Kidney (tissue), 14 donors: ENCODE measurements around the gene UCP1. TPM values are rescaled to one million over a fixed set of nuclear protein-coding genes. Genes with fewer than 3 reads are reported as not detected.

ENCODE experiments used
- DNase-seq, 5 donors: peaks; one replicate each; pipeline ENCODE4 v3.0.0-alpha.2; 2013 to 2020
- FAIRE-seq: peaks from 2 replicates; lab custom pipeline; 2012; peaks lifted over from hg19 to GRCh38; lab: Jason Lieb, UNC
- H3K27ac ChIP-seq, 2 donors: one replicate each; pipeline ENCODE4 v1.7.0; 2013; ENCODE audit warnings: low read depth in 2 of 2, low read length in 2 of 2, inconsistent platforms in 1 of 2
- H3K27me3 ChIP-seq: one replicate; pipeline ENCODE4 v1.7.1; 2013; ENCODE audit warnings: low read length, inconsistent platforms; ENCODE audit not compliant: control insufficient read depth, insufficient read depth
- H3K36me3 ChIP-seq, 3 donors: one replicate each; pipeline versions ENCODE4 v1.7.0 to v1.7.1; 2013; ENCODE audit warnings: low read length in 3 of 3, control low read depth in 1 of 3, inconsistent platforms in 1 of 3; ENCODE audit not compliant: insufficient read depth in 3 of 3, control insufficient read depth in 2 of 3
- H3K4me1 ChIP-seq, 3 donors: one replicate each; pipeline versions ENCODE4 v1.7.0 to v1.7.1; 2013; ENCODE audit warnings: low read length in 3 of 3, inconsistent platforms in 1 of 3, low read depth in 1 of 3; ENCODE audit not compliant: control insufficient read depth in 2 of 3, insufficient read depth in 2 of 3
- H3K4me3 ChIP-seq, 3 donors: one replicate each; pipeline versions ENCODE4 v1.7.0 to v1.8.1; 2013; ENCODE audit warnings: low read length in 3 of 3, control low read depth in 1 of 3, inconsistent platforms in 1 of 3
- H3K9ac ChIP-seq, 3 donors: one replicate each; pipeline versions ENCODE4 v1.7.0 to v1.7.1; 2013; ENCODE audit warnings: low read length in 3 of 3, control low read depth in 1 of 3, inconsistent platforms in 1 of 3
- H3K9me3 ChIP-seq, 3 donors: one replicate each; pipeline versions ENCODE4 v1.7.0 to v1.7.1; 2013; ENCODE audit warnings: low read length in 3 of 3, control low read depth in 1 of 3, inconsistent platforms in 1 of 3; ENCODE audit not compliant: control insufficient read depth in 2 of 3, insufficient read depth in 1 of 3
- CTCF ChIP-seq: IDR thresholded peaks from 3 replicates; pipeline ENCODE4 v1.5.1; 2012; ENCODE audit warnings: mild to moderate bottlenecking, moderate library complexity, borderline replicate concordance; ENCODE audit not compliant: insufficient read depth; ENCODE audit errors: extremely low read depth
- intact Hi-C: fragments of 100-400 bp; cut with DNase I; formaldehyde crosslinking; loops from one replicate; pipeline ENCODE4 v1.11.1; 2022
- polyA plus RNA-seq: library from polyadenylated mRNA; stranded (reverse); fragments of 350-450 nt; fragmentation: Illumina TruSeq; extraction: RNeasy Lipid Tissue Mini Kit (QIAGEN cat#74804); gene quantifications from one replicate; pipeline ENCODE4 v1.2.3, GENCODE V29; 2014; ENCODE audit warnings: low read depth, low replicate concordance; ENCODE audit not compliant: insufficient read depth
- total RNA-seq: library from RNA; stranded (reverse); fragmentation: NEBNext Ultra II Directional; extraction: Animal tissue kit (Norgen Biotek cat#: 25700); gene quantifications from one replicate; pipeline ENCODE4 v1.2.1, GENCODE V29; 2021
- donor health status: control.
- donor health status: control.
- donor health status: control.
- donor health status: control.
- donor health status: control.
- donor health status: DM: yes; HTN: yes; CAD: no.
- donor health status: Normal renal cell carcinoma (clear cell type).

UCP1 gene
- total and polyA plus RNA-seq, 2 donors from 2014 or later: not detected

DNA sequence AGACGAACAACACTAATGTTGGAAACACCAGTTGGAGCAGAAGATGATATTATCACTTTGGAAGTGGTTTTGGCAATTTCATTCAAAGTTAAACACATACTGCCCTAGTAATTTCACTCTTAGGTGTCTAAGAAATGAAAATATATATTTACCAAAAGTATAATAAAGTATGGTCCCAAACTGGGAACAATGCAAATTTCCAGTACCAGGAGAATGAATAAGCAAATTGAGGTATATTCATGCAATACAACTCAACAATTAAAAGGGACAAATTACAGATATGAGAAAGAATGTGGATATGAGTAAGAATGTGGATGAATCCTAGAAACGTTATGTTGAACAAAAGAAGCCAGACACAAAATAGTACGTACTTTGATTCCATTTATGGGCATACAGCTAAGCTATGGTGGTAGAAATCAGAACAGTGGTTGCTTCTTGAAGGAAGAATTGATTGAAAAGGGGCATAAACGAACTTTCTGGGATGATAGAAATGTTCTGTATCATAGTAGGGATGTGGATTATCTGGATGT lies 34.7 kb downstream of the UCP1 start:
- Histone ChIP-seq H3K9me3 (no peaks in the 10 kb centered on the region), H3K36me3 (peaks cover 5 to 19% (median 5%) of the 10 kb centered on the region in 3 donors), H3K4me1 (no peaks in the 10 kb centered on the region), H3K27me3 (no peaks in the 10 kb centered on the region), H3K9ac (no peak overlapping the region), H3K27ac (no peak overlapping the region), H3K4me3 (no peak overlapping the region)
- TF ChIP-seq CTCF: no peak
- DNase-seq (no peak), FAIRE-seq (no peak)
- intact Hi-C loops: no loop called here

- H3K27ac ChIP-seq: no peak overlapping the region
- no peaks in the 10 kb centered on the region for H3K27me3 ChIP-seq
- FAIRE-seq: no peak
- no peak overlapping the region for H3K4me3 ChIP-seq
- H3K4me1 ChIP-seq: peaks cover 0 to 6% (median 0%) of the 10 kb centered on the region in 3 donors
- H3K36me3 ChIP-seq: peaks cover 5 to 6% (median 6%) of the 10 kb centered on the region in 3 donors
- no peak for TF ChIP-seq CTCF
- DNase-seq: no peak
- no peaks in the 10 kb centered on the region for H3K9me3 ChIP-seq
- no peak overlapping the region for H3K9ac ChIP-seq
- intact Hi-C loops: no loop called here
Measured at GRCh38 chr4:140529434-140529833, 39.3 kb downstream of the UCP1 start.

DNA sequence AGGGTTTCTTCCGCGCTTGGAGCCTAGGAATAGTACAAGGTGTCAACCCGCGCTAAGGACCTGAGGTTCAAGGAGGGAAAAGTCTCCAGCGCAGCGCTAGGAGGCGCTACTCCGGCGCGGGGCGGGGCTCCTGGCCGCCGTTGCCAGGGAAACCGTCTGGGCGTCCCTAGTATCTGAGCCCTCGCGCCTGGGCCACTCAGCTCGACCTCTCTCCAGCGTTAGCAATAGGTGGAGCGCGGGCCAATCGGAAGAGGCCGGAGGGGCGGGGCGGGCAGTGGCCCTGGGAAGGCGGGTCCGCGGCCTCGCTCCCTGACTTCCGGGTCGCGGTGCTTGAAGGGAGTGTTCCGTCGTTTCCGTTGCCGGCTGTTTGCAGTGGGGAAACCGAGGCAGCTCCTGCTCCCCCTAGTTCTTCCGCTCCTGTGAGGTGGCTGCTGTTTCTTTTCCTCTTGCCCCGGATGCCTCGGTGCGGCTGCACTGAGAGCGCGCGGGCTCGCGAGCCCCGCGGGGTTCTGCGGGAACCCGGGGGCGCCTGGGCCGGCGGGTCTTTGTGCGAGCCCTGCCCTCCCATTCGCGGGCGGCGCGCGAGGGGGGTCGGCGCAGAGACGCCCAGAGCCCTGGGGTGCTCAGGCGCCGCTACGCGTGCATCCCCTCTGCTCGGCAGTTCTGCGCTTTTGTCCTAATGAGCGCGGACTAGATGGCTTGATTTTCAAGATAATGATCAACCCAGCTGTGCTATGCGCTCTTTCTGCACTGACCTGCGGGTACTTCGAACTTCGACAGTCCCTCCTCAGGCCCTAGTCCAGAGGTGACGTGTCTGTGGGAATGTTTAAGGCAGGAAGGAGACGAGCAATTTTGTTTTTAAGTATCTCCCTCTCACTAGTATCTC lies 44.7 kb downstream of the UCP1 start, which contains the start of gene ELMOD2:
Gene ELMOD2, plus strand, starts transcription at position 312 of the 886 bp plus-strand sequence. CDS start 1,261 bp downstream, outside the sequence.
- FAIRE-seq (peak; percentile 89), DNase-seq (peak; percentile 98 to 100 (median 99))
- H3K27me3 ChIP-seq: no peaks in the 10 kb centered on the region
- H3K36me3 ChIP-seq: peaks cover 5 to 6% (median 6%) of the 10 kb centered on the region in 3 donors
- no peaks in the 10 kb centered on the region for H3K9me3 ChIP-seq
- H3K4me1 ChIP-seq: peaks cover 0 to 6% (median 2%) of the 10 kb centered on the region in 3 donors
- intact Hi-C loops: no loop called here
- peak within 1 kb of the TSS; percentile 62 to 88 (median 76) for H3K4me3 ChIP-seq
- H3K27ac ChIP-seq: peak within 1 kb of the TSS; percentile 65
- peak; percentile 92 for TF ChIP-seq CTCF
- H3K9ac ChIP-seq: peak within 1 kb of the TSS; percentile 34 to 56 (median 41)
